NCI-H2171 treated with DMSO at 0.1 percent for 48 hours (cell line): Measurements from ENCODE around the gene ASXL1.
"Not testable (repeated sequence)": the region's sequence is repeated elsewhere in the genome, so short reads cannot be mapped to it uniquely, and the experiment has no call there.

ENCODE experiments used
- DNase-seq: peaks from one replicate; lab custom pipeline; 2025; lab: John Stamatoyannopoulos, UW

The ASXL1 gene

DNA sequence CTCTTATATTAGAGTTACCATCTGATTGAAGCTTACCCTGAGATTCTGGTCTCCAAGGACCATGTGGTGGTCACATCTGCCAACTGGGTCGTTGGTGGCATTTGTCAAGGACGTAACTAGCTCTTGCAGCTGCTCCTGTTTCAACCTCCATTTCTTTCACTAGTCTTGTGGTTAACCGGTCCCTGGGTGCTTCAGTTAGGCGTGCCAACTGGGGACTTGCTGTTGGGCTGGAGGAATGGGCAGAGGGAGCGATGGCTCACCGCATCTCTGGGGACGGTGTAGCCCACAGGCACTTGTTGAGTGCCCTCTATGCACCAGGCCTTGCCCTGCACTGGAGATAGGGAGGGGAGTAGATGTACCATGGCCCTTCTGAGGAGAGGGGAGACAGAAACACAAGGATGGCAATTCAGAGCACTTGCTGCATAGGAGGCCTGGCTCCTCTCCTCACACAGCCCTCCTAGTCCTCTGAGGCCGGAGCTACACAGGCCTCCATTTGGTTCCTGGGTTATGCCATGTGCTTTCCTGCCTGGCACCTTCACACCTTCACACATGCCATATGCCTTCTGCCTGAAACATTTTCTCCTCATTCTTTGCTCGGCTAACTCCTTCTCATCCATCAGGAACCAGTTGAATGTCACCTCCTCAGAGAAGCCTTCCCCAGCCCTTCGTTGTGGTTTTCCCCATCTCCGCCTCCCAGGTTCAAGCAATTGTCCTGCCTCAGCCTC is 20.0 kb upstream of the ASXL1 start:
- no peak for DNase-seq

DNA sequence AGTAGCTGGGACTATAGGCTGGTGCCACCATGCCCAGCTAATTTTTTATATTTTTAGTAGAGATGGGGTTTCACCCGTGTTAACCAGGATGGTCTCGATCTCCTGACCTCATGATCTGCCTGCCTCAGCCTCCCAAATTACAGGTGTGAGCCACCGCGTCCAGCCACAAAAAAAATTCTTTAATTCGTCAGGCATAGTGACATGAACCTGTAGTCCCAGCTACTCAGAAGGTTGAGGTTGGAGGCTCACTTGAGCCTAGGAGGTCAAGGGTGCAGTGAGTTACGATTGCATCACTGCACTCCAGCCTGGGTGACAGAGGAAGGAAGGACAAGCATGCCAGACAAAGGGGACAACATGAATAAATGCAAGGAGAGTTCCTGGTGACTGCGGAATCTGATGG is 19.5 kb upstream of the ASXL1 start:
- DNase-seq, result no peak

DNA sequence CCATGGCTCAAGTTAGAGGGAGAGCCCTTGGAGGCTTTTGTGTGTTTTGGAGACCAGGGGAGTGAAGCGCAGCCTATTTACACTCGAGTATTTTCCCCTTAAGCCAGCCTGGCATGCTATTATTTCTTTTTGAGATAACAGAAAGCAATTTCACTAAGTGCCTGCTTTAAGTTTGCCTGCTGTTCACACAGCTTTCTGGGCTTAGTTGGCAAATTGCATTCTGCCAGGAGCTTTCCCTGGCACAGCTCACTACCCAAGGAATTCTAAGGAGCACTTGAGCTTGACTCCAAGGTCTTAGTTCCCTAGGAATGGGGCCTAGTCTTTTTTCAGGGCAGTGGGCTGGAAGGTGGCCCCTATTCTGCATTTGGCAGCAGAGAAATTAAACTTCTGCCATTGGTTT is 19.0 kb upstream of the ASXL1 start:
- DNase-seq, result no peak

DNA sequence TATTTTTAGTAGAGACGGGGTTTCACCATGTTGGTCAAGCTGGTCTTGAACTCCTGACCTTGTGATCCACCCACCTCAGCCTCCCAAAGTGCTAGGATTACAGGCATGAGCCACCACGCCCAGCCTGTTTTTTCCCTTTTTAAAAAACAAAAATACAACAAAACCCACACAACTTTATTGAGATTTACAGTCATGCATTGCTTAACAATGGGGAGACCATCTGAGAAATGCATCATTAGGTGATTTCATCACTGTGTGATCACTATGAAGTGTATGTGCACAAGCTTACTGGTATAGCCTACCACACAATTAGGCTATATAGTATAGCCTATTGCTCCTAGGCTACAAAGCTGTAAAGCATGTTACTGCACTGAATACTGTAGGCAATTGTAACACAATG is 17.1 kb upstream of the ASXL1 start:
- not testable (repeated sequence) for DNase-seq

DNA sequence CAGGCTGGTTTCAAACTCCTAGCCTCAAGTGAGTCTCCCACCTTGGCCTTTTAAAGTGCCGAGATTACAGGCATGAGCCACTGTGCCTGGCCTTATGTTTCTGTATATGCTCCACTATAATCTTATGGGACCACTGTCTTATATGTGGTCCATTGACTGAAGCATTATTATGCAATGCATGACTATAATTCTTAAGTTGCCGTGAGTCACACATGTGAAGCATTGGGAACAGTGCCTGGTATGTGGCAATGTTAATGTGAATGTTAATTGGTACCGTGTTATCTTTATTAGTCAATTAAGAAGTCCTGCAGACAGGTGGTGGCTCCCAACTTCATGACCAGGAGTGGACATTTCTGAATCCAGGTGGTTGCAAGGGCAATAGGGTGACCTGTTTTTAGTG is 14.7 kb upstream of the ASXL1 start:
- DNase-seq, result no peak

DNA sequence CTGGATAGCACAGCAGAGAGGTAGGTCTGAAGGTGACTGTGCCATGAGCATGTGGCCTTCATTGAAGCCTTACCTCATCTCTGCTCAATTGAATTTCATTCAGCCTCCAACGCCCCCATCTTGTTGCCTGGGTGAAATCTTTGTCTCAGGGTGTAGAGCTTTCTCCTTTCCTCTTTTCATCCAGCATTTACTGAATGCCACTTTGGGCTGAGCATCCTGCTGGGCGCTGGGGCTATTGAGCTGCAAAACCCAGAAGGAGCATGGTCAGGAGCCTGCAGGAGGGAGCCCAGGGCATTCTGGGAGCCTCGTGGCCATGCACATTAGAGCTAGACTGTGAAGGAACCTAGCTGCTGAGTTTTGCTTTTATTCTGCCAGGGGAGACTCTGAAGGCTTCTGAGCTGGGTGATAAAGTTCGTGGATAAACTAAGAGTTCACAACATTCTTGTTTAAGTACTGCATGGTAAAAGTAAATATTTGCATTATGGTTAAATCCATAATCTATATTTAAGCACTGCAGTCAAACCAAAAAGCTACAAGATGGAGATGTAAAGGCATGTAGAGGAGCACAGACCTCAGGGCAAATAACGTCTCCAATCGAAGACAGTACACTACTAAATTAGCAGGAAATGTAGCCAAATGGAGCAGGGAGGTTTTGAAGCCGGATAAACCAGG is 13.2 kb upstream of the ASXL1 start:
- DNase-seq, result no peak

DNA sequence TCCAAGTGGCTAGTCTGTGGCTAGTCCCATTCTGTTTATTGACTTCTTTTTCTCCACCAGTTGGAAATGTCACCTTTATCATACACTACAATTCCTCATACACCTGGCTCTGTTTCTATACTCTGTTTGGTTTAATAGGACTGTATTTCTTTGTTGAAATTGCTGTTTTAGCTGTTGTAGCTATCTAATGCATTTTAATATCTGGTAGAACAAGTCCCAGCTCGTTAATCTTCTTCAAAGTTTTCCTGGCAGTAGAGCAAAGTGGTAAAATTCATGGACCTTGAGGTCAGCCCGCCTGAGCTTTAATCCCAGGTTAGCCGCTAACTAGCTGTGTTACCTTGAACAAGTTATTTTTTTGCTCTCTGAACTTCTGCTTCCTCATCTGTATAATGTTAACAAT is 9.9 kb upstream of the ASXL1 start:
- DNase-seq, result no peak

DNA sequence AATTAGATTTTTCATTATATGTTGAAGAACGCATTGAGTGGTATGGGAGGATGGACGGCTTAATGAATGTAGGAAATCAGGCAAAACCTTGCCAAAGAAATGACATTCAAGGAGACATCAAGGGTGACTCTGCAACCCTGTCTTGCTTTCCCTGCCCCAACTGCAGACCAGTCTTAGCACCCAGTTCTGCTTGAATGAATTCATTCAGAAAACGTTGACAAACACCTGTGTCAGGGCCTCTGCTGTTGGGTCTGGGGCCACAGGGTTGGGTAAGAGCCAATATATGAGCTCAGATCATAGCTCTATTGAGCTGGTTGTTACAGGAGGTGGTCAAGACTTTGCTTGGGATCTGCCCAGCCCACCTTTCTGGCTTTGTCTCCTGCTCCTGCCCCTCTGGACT is 7.7 kb upstream of the ASXL1 start:
- no peak for DNase-seq

DNA sequence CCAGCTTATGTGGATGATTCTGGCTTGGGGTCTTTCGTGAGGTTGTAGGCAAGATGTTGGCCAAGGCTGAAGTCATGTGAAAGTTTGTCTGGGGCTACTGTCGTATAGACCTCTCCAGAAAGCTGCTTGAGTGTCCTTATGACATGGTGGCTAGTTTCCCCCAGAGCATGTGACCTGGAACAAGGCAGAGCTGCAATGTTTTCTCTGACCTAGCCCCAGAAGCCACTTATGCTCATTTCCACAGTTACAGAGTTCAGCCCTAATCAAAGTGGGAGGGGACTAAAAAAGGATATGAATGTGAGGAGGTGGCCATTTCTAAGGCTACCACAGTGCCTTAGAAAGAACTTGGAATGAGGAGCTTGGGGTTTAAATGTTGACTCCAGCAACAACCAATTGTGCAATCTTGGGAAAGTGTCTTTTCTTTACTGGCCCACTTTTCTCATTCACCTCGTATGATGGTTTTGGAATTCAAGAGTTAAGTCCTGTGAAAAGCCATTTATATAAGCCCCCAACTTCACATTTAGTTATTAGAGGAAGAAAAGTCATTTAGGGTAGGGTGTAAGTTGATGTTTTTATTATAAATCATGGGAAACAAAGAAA is 5.9 kb upstream of the ASXL1 start:
- DNase-seq, result no peak

DNA sequence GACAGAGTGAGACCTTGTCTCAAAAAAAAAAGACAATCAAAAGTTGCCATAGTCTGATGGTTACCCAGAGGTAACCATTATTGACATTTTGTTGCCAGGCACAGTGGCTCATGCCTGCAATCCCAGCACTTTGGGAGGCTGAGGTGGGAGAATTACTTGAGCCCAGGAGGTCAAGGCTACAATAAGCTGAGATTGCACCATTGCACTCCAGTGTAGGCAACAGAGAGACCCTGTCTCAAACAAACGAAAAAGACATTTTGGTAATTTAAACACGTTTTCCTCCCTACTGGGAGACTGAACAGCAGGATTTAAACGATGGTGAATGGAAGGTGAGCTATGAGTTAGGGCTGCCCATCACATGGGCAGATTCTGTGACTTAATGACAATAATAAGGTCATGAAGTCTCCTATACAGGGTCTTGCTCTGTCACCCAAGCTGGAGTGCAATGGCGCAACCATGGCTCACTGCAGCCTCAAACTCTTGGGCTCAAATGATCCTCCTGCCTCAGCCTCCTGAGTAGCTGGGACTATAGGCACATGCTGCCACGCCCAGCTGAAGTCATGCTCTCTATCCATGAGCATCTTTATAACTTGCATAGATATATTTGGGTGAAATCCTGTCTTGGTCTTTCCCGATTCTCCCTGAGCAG is 4.2 kb upstream of the ASXL1 start:
- no peak for DNase-seq

DNA sequence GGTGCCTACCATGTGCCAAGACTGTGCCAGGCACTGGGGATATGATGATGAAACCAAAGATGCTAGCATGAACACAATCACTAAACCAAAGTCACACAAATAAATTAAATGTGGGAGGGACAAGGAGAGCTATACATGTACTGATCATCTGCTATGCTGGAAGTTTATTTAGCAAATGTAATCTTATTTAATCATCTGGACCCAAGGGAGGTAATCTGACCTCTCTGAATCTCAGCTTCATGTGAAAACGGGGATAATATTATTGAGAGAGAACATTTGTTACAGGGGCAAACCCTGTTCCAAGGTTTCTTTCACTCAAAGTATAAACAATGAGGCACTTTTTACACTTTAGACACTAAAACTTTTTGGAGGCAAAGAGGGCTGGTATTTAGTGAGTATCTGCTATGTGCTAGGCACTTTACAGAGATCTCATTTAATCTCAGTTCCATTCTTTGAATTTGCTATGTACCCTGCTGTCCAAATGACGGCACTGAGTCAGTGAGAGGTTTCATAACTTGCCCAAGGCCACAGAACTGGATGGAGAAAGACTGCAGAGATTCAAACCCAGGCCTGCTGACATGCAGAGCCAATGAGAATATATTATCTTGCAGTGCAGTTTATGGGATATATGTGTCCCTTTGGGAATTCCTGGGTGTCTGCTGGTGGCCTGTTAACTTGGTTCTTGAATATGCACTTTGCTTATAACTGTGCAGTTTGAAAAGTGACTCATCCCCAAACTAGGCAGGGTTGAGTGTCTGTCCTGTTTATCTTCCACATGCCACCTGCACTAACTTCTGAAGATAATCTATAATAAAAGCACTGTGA is 3.3 kb upstream of the ASXL1 start:
- peak; percentile 25 for DNase-seq

DNA sequence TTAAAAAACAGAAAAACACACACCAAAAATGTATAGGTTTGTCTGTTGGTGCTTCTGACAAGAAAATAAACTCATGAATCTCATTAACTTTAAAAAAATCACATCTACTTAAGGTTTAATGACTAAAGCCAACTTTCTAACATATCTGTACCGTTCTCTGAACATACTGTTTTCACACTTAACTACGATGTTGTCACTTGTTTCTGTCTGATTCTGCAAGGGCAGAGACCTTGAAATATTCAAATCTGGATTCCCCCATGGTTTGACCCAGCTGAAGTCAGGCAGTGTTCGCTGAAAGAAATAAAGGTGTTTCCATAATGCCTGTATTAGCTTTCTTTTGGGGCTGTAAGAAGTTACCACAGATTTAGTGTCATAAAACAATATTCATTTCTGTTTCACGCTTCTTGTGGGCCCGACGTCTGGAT is 2.7 kb upstream of the ASXL1 start:
- no peak for DNase-seq

DNA sequence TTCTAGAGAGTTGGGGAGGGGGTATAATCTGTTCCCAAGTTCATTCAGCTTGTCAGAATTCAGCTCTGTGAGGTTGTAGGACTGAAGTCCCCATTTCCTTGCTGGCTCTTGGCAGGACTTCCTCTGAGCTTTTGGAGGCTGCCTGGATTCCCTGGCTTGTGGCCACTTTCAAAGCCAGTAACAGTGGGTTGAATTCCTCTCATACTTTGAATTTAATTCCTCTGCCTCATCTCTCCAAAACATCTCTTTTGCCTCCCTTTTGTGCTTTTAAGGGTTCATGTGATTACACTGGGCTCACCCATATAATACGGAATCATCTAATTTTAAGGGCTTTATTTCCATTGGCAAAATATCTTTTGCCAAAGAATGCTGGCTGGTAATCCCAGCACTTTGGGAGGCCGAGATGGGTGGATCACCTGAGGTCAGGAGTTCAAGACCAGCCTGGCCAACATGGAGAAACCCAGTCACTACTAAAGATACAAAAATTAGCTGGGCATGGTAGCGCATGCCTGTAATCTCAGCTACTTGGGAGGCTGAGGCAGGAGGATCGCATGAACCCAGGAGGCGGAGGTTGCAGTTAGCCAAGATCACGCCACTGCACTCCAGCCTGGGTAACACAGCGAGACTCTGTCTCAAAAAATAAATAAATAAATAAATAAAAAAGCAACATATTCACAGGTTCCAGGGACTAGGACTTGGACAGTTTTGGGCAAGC is 2.1 kb upstream of the ASXL1 start:
- DNase-seq, result not testable (repeated sequence)

DNA sequence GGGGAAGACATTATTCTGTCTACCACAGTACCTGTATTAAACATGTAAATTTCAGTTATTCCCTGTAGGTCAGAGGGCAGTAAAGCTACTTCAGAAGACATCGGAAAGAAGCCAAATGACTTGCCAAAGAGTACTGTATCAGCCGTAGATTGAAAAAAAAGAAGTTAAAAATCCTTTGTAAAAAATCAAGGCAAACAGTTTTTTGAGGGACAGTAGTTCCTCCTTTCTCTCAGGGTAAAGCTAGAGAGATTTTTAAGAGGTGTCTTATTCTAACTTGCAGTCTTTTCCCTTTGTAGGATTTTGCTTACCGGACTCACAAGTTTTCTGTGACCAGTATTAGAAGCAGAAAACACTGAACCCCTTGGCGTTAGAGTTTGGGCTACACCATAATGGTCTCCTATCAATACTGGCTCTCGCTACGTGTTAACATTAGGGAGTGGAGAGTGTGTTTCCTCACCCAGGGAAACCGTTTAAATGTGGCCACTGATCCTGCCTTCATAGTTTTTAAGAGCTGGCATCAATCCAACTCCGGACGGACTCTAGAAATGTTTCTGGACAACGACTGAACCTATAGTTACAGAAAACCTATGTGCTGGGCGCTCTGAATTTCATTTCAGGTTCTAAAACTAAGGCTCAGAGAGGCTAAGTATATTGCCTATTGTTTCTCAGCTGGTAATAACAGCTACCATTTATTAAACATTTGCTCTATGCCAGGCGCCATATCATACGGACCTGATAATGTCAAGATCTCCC is 1.3 kb upstream of the ASXL1 start:
- no peak for DNase-seq

DNA sequence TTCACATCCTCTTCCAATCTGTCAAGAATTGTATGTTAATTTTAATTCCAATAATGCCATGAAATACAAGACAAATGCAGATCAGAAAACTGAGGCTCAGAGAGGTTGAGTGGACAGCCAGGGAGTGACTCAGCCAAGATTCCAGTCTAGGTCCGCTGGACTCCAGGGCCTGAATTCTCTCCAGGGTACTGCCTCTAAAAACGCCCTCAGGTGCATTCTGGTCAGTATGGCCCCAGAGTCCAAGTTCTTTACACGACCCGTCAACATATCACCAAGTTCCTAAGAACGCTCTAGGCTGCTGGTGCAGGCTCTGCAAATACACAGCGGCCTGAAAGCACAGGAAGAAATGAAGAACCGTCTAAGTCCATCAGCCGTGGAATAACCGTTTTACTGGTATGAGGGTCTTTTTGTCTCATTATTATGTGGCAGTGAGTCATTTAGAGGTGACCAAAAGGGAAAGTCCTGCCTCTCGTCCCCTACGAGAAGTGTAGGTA is 709 bp upstream of the ASXL1 start:
- no peak for DNase-seq

DNA sequence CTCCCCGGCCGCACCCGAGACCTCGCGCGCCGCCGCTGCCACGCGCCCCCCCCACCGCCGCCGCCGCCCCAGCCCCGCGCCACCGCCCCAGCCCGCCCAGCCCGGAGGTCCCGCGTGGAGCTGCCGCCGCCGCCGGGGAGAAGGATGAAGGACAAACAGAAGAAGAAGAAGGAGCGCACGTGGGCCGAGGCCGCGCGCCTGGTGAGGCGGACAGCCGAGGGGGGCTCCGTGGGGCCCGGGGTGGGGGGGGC is 426 bp downstream of the ASXL1 start:
- DNase-seq, result no peak

DNA sequence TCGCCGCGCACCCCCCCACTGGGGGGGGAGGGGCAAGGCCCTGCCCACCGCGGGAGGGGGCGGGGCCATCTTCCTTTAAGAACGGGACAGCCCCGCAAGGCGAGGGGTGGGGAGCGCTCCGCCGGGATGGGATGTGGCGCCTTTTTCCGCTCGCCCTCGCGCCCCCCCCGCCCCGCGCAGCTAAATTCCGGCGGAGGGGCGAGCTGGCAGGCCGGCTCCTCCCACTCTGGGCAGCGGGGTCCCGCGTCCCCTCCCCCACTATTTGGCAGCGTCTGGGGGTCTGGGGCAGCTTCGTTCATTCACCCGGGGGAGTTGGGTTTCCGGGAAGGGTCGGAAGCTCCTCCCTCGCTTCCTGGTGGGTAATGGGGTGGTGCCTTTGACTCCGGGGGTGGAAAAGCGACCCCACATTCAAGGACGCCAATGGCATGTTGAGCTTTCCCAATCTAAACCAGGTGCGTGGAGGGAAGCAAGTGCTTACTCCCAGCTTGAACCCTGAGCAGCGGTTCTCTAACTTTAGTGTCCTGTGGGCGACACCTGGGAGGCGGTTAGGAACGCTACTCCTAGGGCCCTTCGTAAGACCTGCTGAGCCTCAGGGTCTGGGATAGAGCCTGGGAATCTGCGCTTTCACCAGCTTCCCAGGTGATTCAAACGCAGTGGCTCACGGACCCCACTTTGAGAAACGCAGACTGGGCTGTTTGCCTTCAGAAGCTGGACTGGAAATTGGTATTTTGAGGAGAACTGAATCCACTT is 927 bp downstream of the ASXL1 start:
- peak; percentile 77 for DNase-seq

DNA sequence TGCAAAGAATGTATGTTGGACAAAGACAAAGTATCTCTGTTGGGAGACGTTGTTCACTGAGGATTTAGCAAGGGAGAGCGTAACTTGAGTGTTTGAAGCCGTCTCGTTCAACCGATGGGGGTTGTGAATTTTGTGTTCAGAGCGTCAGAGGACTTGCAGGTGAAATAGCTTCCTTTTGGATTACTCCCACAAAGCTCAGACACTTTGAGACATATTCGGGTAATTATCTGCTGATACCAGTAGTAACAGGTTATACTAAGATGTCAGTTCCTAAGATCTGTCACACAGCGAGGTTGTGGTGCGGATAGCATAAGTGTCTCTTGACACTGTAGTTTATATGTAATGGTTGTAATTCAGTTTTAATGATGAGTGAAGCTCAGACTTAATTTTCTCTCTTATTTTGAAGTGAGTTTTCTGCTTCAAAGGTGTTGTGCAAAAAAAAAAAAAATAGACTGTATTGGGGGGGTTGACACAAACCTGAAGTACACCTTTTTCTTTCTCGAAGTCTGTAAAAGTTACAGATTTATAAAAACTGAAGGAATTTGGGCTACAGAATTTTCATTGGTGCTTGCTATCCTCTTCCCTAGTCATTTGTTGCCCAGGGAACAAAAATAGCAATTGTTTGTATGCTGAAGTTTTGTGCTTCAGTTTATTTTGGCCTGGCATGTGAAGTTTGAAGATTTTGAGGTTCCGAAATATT is 1.7 kb downstream of the ASXL1 start:
- peak; percentile 50 for DNase-seq

DNA sequence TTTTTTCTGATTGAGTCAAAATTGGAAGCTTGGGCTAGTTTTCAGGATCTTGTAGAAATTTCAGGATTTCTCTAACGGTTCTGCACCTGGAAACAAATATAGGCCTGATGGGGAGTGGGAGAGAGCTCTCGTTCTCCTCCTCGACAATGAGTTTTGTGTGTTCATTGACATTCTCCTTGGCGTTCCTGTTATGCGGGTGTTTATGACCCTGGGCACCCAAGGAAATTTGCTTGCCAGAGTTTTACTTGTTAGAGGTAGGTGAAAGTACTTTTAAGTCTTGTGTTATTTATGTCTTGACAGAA is 2.2 kb downstream of the ASXL1 start:
- DNase-seq, result no peak

DNA sequence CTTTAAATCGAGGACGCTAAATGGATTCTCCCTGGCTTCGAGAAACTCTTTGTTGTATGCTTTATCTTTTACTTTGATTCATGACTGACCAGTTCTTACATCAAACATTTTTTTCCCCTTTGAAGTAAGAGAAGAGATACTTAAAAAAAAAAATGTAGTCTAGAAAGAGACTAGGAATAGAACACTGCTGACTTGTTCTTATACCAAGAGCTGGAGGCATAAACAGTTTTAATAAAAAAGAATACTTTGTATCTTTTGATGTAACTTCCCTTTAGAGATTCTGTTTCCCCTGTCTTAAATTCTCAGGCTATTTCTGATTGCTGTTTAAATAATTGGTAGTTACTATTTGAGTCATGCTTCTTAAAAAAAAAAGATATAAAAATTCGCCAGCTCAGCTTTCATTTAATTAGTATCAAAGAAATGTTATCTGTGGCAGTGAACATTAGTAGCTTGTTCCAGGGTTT is 4.8 kb downstream of the ASXL1 start:
- no peak for DNase-seq
